ENCODE measurements around the gene C13orf46.

The C13orf46 gene

GRCh38 chr13:114009590-114010400 is 35.9 kb upstream of the C13orf46 start:
- no peak for DNase-seq (ENCODE audit: low read depth)

- DNase-seq (ENCODE audit: low read depth): no peak
Observed at GRCh38 chr13:114008964-114009589, 35.2 kb upstream of the C13orf46 start.

DNA sequence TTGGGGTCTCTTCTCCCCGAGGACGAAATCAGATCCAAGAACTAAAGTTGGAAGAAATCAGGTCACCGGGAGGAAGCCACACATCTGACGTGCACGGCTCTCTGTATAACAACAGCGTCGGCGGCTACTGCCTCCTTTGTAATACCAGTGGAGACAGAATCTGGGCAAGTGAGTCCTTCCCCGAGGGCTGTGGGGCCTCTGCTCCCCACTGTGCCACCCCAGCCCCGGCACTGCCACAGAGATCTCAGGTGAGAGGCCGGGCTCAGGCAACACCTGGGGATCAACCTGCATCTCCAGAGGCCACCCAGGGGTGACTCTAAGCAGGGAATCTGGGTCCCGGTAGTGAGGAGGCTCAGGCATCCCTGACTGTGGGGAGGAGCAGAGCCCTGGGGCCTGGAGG is 33.7 kb upstream of the C13orf46 start:
- DNase-seq (ENCODE audit: low read depth): no peak

GRCh38 chr13:114005206-114005724 is 31.4 kb upstream of the C13orf46 start:
- DNase-seq (ENCODE audit: low read depth): no peak

- DNase-seq (ENCODE audit: low read depth): no peak
Observed at GRCh38 chr13:114004420-114005205, 30.7 kb upstream of the C13orf46 start.

GRCh38 chr13:114002771-114003321 is 29.0 kb upstream of the C13orf46 start:
- DNase-seq (ENCODE audit: low read depth): no peak

DNA sequence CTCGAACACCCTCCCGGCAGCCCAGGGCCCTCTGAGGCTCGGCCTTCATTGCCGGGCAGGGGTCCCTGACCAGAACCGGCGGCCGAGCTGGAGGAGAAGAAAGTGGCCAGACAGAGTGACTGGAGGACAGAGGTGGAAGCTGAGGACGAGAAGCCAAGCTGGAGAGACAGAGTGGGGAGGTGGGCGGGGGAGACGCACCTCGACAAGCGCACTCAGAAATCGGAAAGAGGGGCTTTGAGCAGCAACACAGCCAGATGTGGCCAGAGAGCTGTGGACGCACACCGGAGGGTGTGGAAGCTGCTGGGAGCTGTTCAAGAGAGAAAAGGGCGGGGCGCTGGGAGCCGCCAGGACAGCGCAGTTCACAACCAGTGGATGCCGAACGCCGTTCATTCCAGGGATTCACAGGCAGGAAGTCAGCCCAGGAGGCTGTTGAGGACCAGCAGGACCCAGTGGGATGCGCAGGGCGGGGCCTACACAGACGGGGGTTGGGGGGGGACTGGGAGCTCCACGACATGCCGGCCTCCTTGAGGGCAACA is 28.2 kb upstream of the C13orf46 start:
- DNase-seq (ENCODE audit: low read depth): no peak

DNA sequence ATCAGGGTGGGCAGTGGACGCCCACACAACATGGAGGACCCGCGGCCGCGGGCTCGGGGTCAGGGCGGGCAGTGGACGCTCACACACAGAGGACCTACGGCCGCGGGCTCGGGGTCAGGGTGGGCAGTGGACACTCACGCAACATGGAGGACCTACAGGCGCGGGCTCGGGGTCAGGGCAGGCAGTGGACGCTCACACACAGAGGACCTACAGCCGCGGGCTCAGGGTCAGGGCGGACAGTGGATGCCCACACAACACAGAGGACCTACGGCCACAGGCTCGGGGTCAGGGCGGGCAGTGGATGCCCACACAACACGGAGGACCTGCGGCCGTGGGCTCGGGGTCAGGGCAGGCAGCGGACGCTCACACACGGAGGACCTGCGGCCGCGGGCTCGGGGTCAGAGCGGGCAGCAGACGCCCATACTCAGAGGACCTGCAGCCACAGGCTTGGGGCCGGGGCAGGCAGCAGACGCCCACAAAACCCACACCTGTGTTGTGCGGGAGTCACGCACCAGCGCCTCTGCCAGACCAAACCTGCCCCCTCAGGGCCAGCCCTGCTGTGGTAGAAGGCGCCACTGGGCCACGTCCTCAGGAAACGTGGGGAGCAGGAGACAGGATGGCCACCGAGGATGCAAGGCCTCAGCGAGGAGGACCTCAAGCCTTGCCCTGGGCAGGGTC is 27.6 kb upstream of the C13orf46 start:
- DNase-seq (ENCODE audit: low read depth): no peak

GRCh38 chr13:114000151-114001040 is 26.5 kb upstream of the C13orf46 start:
- no peak for DNase-seq (ENCODE audit: low read depth)

DNA sequence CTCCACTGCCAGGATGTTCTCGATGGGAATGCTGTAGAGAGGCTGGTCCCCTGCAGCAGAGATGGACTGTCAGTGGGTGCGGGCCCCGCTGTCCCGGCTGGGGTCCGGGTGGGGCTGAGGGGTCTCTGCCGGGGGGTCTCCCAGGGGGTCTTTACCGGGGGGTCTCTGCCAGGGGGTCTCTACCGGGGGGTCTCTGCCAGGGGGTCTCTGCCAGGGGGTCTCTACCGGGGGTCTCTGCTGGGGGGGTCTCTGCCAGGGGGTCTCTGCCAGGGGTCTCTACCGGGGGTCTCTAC is 25.7 kb upstream of the C13orf46 start:
- DNase-seq (ENCODE audit: low read depth): no peak

- no peak for DNase-seq (ENCODE audit: low read depth)
Observed at GRCh38 chr13:113998781-113999617, 25.1 kb upstream of the C13orf46 start.

DNA sequence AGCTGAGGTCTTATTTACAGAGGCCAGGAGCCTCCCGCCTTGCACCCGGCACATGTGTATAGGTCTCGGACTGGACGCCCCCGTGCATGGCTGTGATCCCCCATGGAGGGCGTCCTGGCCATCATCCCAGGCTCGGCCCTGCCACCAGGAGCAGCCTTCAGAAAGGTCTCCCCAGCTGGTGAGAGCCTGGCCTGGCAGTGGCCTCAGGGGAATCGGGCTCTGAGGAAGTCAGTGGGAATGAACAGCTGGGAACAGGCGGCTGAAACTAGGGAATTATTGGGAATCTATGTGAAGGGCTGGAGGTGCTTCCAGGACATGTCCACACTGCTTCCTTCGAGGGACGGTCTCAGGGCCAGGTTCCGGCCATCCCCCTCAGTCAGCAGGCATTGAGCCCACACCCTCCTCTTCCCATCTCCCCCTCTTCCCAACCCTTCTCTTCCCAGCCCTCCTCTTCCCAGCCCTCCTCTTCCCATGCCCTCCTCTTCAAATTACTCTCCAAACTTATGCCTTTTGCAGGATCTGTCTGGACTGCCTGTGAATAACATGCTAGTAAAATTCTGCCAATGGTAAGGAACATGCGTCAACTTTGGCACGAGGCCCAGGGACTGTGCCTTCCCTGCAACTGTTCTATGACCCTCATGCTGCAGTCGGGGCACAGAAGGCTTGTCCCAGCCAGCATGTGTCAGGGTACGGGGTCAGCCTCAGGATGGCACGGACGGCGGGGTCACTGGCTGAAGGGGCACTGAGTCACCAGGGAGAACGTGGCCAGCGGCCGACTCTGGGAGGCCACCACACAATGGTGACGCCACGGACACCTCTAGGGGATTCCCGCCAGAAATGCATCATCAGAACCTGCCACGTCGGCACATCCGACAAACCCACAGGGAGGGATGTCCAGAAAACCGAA is 24.2 kb upstream of the C13orf46 start:
- DNase-seq (ENCODE audit: low read depth): no peak

DNA sequence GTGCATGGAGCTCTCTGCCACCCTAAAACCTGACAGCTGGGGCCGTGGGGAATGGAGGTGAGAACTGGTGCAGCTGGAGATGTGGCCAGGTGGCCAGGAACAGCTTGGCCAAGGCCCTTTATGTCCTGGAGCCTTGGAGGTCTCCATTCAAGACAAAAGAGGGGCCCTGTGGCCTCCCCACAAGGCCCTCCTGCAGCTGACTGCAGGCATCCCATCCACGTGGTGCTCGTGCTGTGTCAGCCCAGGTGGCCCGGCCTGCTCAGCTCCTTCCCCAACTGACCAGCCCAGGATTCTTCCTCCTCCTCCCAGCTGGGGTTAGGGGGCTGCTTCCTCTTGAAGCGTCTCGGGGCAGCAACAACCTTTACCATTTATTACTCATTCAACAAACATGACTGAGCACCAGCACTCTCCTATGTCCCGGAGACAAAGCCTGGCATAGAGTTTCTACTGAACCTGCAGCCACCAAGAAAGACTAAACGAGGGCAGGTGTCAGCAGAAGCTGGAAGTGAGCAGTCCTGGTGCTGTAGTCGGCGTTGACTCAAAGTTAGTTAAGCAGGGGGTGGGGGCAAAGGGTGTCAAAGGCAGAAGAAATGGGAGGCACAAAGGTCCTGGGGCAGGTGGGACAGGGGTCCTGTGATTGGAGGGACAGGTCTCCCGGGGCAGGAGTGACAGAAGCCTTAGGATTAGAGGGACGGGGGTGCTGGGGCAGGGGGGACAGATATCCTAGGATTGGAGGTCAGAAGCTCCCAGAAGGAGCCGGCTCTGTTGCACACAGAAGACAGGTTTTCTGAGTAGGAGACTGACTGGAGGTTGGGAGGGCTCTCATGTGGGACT is 23.3 kb upstream of the C13orf46 start:
- DNase-seq (ENCODE audit: low read depth): no peak

GRCh38 chr13:113996081-113996911 is 22.4 kb upstream of the C13orf46 start:
- DNase-seq (ENCODE audit: low read depth): no peak

DNA sequence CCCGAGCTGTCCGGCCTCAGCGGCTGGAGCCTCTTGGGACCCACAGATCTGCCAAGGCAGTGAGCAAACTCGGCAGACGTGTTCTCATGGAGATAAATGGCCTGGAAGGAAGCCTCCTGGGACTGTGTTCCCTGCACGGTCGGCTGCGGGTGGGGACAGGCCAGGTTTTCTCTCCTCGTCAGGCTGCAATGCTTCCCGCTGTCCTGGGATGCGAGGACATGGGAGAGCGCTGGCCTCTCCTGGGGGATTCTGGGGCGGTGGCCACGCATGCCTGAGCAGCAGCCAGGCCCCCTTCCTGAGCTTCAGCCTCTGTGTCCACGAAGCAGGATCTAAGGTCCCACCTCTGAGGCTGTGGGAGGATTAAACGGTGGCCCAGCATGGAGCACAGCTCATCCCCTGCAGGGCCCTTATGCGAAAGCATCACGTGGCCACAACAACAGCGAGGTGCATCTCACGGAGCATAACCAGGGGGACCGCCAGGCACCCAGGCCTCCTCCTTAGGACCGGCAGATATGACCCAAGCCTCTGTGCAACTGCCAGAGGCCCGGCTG is 21.2 kb upstream of the C13orf46 start:
- DNase-seq (ENCODE audit: low read depth): no peak

- no peak for DNase-seq (ENCODE audit: low read depth)
Observed at GRCh38 chr13:113992276-113993005, 18.6 kb upstream of the C13orf46 start.

All from activated T-cell treated with anti-CD3 and anti-CD28 coated beads for 48 hours (primary cell).